NCI-H460 (cell line): Measurements from ENCODE around the gene ERG. TPM values are rescaled to one million over a fixed set of nuclear protein-coding genes. Genes with fewer than 3 reads are reported as not detected.

Experiments used
- DNase-seq: peaks from one replicate; pipeline ENCODE4 v3.0.0-alpha.2; 2016; ENCODE audit warnings: low read depth; ENCODE audit errors: extremely low read depth
- total RNA-seq: library from RNA; depleted of rRNA; stranded (reverse); fragments of >200 nt; shearing (Covaris generic); gene quantifications from 2 replicates; pipeline ENCODE4 v1.2.3, GENCODE V29; 2014

Gene ERG
- total RNA-seq, 1 experiment from 2014 or later: not detected

- no peak for DNase-seq
These were observed 5.3 kb upstream of the ERG start for GRCh38 chr21:38503583-38503982.

GRCh38 chr21:38500073-38500472, 1.8 kb upstream of the ERG start:
- DNase-seq: no peak

GRCh38 chr21:38499296-38499695, 1.0 kb upstream of the ERG start:
- DNase-seq: no peak

- DNase-seq: no peak
These were observed 2.1 kb downstream of the ERG start for GRCh38 chr21:38496224-38496623.

- no peak for DNase-seq
These were observed 2.6 kb downstream of the ERG start for GRCh38 chr21:38495696-38496095.

- no peak for DNase-seq
These were observed 3.0 kb downstream of the ERG start for GRCh38 chr21:38495242-38495641.

GRCh38 chr21:38494703-38495102, 3.6 kb downstream of the ERG start:
- DNase-seq: no peak

GRCh38 chr21:38494251-38494642, 4.0 kb downstream of the ERG start:
- DNase-seq: no peak

- DNase-seq: no peak
These were observed 4.6 kb downstream of the ERG start for GRCh38 chr21:38493549-38494250.

- no peak for DNase-seq
These were observed 6.3 kb downstream of the ERG start for GRCh38 chr21:38492007-38492406.

- DNase-seq: no peak
These were observed 6.7 kb downstream of the ERG start for GRCh38 chr21:38491536-38491935.

- DNase-seq: no peak
These were observed 7.8 kb downstream of the ERG start for GRCh38 chr21:38490411-38491020.

- DNase-seq: no peak
These were observed 8.5 kb downstream of the ERG start for GRCh38 chr21:38489729-38490128.

GRCh38 chr21:38489271-38489652, 9.0 kb downstream of the ERG start:
- DNase-seq: no peak

GRCh38 chr21:38488640-38489270, 9.5 kb downstream of the ERG start:
- DNase-seq: no peak

GRCh38 chr21:38487901-38488639, 10.2 kb downstream of the ERG start:
- no peak for DNase-seq

- no peak for DNase-seq
These were observed 11.6 kb downstream of the ERG start for GRCh38 chr21:38486706-38487105.

GRCh38 chr21:38486221-38486620, 12.1 kb downstream of the ERG start:
- no peak for DNase-seq

GRCh38 chr21:38479641-38480525, 18.4 kb downstream of the ERG start:
- DNase-seq: no peak

GRCh38 chr21:38478782-38479181, 19.5 kb downstream of the ERG start:
- DNase-seq: no peak
